ENCODE results near the gene TMEM106B.

TMEM106B gene

DNA sequence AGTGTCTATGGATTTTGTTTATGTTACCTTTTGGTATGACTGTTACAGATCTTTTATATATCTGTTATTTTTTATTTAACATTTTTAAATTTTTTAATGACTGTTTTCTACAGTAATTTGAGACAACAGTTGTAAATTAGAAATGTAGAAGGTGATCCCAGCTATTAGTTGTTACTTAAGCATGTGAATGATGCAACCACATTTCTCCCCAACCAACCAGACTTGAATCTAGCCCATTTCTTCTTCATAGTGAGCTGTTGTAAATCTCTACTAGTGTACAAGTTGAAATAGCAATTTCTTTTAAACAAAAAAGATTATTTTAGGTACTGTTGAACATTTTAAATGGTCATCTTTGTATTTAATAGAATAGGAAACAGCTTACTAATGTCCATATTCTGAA lies 18.0 kb downstream of the TMEM106B start:
- DNase-seq, result no peak

DNA sequence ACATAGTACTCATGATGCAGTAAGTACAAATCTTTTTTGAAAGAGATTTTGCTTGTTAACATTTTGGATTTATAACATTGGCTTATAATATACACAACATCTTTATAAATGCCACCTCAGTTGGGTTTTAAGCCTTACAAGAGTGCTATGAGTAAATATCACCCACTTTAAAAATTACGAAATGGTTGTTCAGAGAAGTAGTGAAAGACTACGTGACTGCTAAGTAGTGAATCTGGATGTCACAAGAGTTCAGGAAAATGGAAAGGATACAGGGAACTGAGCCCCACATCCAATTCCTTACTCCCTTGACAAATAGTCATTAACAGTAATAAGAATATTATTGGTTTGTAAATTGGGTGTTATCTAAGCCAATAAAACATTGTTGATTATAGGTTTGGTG lies 20.0 kb downstream of the TMEM106B start:
- no peak for DNase-seq

DNA sequence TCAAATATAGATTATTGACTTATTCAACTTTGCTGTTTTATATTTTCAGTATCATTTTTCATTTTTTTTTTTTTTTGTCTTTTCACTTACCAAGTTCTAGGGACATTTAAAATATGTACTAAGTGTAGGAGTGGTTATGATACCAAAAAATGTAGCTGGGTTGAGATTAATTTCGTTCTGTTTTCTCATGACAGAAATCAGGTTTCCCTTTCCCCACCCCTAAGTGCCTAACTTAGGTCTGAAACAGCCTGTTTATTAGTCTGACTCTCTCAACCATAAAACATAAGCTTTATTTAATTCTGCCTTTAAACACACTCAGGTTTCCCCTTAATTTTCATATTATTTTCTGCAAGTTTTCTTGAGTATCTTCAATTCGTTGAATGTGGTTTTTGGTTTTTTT lies 22.1 kb downstream of the TMEM106B start:
- DNase-seq, result no peak

DNA sequence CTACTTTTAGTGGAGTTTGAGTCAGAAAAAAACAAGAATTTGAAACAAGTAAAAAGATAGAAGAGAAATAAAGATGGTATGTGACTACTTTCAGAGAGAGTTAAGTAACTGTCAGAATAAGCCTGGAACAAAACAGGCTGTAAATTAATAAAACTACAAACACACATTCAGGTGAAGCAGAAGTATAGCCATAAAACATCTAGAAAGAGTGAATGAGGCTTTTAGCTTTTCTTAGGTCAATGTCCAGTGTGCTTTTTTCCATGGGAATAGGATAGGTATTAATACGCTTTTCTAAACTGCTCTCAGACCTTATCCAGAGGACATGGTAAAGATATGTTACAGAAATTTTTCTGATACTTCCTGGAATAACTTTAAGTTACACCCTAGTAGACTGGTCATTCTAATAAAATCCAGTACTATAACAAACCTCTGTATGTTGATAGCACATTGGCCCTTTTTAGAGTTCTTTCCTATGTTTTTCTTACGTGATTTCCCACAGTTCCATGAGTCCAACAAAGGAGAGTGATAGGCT lies 23.3 kb downstream of the TMEM106B start:
- no peak for DNase-seq

DNA sequence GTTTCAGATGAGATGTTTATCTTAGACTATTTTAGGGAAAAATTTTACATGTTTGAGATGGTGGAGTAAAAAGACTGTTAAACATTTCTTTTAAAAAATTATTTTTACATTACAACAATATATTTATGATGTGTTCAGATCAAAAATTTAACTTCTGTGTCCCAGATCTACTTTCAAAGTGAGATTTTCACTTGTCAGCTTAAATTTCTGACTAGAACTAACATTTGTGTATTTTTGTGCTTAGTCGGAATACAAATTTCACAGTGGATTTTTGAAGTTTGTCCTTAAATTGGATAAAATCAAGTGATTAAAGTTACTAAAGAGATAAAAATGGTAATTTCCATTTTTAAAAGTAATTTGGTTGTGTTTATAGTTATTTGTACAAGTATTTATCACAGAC lies 24.9 kb downstream of the TMEM106B start:
- DNase-seq, result no peak

DNA sequence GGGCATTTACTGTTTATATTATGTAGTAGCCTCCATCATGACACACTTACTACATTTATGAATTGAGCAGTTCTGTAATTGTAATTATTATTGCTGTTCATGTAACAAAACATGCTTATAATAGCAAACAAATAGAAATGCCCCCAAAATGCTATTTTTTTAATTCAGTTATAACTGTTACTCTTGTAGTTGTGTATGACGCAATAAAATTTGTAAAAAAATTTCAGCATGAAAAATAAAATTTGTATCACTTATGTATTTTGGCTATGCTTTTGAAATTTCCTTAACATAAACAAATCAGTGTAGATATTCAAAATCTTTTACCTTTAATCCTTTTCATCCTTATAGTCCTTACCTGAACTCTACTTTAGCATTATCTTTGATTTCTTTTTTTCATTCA lies 25.9 kb downstream of the TMEM106B start:
- no peak for DNase-seq

DNA sequence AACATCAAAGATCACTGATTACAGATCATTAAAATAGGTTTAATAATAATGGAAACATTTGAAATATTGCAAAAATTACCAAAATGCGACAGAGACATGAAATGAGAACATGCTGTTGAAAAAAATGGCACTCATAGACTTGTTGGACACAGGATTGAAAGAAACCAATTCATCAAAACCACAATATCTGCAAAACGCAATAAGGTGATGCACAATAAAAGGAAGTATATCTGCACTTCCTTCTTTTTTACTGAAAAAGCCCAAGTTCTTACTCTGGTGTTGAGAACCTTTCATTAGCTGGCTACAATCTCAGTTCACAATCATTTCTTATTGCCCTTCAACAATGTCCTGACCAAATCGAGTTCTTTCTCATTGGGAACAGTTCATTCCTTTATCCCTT lies 28.7 kb downstream of the TMEM106B start:
- DNase-seq, result no peak

DNA sequence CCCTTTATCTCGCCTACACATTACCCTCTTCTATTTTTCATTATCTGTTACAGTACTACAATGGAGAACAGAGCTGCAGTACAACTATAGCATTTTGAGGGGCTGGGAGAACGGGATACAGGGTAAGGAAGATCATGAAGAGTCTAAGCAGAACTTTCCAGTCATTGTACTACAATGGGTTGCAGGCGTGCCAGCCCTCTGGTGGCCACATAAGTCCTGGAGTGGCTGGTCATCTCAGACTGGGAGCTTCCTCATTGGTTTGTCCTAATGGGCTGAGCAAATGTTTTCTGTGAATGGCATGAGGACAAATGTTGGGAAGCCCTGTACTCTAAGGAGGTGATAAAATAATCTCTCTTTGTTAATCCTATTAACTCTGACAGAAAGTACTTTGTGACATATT lies 33.0 kb downstream of the TMEM106B start:
- DNase-seq, result no peak

DNA sequence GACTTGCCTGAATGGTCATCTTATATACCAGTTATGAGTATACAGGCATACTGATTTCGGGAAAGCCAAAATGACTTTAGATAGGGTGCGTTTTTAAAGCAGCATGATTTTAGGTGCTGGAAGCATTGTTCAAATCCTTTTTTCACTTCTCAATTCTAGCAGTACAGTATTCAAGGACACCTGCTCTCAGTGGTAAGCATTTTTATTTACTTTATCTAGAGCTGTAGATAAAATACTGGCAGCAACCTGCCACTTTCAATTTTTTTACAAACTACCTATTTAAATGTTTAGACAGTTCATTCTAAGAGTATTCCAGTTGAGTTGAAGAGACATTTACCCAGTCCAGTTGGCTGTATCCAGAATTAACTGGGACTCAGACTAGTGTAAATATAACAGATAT lies 33.6 kb downstream of the TMEM106B start:
- DNase-seq, result no peak

DNA sequence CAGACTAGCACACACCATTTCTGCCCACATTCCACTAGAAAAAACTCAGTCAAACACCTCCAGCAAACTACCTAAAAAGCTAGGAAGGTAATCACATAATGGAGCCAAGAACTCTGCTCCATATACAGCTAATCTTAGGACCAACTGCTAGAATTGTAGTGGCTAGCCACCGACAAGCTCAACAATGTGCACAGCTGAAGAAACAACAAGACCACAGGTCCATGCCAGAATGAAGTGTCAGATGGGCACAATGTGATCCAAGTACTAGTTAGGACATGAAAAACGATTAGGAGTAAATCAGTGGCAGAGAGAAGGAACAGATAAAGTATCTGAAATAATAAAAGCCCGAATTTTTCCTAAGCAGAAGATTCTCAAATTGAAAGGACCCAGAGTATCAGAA lies 38.6 kb downstream of the TMEM106B start:
- DNase-seq, result no peak

DNA sequence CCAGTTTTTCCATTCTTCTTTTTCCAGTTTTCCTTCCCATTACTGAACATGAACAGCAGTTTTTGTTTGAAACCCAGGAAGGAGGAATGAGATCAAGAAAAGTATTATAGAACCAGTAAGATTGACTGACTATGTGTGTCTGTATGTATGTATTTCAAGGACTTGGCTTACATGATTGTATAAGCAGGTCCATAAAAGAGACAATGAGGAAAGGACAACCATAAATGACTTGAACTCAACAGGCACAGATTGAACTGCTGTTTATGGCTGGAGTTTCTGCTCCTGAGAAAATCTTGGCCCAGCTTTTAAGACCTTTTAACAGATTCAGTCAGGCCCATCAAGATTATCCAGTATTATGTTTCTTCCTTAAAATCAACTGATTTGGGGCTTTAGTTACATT lies 39.1 kb downstream of the TMEM106B start:
- no peak for DNase-seq

DNA sequence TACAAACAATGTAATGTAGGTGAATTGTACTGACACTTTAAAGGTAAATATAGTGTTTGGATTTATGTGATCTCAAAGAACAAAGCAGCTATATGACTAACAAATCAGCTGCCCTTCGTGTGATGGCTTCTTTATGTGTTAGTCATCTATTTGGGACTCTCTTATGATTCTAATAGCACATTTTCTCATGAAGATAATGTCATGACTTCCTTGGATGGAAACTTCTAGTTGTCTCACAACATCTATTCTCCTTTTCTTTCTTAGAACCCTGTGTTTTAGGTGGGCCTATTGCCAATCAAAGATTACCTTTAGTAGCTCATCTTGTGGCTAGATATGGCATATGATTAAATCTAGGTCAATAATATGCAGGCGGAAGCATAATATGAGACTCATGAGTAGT lies 45.0 kb downstream of the TMEM106B start:
- DNase-seq, result no peak

DNA sequence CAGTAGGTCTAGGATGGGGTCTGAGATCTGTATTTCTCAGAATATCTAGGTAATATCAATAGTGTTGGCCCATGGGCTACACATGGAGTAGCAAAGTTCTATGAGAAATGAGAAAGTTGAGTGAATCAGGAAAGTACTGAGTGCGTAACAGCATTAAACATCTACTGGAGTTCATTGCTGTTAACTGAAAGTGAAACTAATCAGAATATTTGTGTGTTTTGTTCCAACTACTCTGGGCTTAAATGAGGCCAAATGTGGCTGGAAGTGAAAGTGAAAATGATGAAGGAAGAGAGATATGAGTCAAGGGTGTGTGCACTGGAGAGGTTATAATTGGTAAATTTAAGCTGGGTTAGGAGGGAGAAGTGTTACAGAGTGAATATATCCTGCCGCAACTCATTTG lies 46.5 kb downstream of the TMEM106B start:
- DNase-seq, result no peak

DNA sequence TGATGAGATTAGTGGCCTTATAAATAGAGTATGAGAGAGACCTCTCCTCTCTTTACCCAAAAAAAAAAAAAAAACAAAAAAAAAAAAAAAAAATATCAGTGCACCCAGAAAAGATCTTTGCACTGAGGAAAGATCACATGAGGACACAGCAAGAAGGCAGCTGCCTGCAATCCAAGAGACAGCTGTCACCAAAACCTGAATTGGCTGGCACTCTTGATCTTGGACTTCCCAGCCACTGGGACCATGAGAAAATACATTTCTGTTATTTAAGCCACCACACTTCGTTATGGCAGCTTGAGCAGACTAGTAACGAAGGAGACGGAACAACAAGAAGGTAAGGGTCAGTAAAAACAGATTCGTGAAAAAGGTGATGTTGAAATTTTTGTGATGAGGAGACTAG lies 47.0 kb downstream of the TMEM106B start:
- no peak for DNase-seq

DNA sequence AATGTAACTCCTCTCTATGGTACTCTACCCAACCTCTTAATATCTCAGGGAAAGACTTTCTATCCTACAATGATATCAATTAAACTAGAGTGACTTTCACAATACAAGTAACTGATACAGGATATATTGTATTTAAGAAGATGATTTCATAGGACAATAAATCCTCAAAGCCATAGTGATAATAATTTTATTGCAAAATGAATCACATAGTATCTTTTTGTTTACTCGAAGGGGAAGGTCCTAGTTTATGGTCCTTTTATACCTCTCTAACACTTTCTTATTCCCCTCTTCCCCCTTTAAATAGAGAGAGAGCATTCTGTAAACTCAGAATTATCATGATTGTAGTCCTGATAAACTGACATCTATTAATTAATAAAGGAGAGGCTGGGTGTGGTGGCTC lies 56.4 kb downstream of the TMEM106B start:
- no peak for DNase-seq

DNA sequence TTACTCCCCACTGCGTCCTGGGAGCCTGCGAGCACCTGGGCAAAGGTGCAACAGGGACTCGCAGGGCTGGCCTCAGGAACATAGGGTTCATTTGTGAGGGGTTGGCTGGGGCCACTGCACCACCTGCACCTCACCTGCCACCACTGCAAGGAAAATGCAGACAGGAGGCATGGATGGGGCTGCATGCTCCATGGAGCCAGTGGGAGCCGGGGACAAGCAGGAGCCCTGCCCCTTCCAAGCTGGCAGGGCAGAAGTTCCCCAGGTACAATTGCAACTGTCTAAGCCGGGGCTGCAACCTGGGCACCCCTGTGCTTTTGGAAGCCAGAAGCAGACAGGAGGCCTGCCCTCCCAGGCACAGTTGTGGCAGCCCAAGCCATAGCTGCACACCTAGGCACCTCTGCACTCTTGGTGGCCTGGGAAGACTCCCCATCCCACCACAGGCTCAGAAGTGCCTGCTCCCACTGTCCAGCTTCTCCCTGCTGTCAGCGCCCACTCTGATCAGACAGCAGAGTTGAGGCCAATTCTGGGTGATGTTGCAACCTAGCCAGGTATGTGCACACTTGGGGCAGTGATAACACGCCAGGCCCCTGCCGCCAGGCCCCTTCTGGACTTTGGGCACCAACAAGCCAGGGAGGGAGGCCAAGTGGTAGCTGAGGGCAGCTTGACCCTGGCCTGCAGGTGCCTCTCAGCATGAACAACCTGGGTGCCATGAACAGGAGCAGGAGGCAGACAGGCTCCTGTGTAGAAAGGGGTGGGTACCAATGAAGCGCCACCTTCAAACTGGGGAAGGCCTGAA lies 58.2 kb downstream of the TMEM106B start:
- DNase-seq, result no peak

DNA sequence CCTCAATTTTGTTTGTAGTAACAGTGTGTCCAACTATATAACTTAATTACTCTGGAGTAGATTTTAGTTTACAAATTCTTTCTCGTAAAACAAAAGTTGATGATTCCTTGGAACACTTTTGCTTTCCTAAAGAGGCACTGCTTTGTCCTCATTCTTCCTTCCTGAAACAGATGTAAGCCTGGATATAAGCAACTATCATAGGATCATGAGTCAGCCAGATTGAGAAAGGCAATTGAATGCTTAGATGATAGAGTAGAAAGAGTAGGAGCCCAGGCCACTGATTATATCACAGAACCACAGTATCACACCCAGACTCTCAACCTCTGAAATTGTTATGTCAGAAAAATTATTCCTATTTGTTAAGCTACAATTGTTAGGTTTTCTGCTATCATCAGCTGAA lies 69.9 kb downstream of the TMEM106B start:
- no peak for DNase-seq

DNA sequence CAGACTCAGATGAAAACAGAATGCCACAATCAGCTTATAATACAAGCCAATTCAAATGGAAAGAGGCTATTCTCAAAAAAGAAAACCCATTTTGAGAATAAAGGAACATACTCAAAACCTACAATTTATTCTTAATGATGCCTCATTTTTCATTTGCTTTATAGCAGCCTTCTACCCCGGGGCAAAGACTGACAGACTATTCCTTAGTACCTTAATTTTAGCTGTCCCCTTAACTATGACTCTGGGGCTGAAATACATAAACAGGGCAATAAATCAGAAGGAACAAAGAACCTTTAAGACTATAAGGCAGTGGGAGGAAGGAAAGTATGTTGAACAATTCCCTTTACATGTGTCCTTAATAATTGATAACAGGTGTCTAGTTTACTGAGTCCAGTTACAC lies 76.8 kb downstream of the TMEM106B start:
- DNase-seq, result no peak

DNA sequence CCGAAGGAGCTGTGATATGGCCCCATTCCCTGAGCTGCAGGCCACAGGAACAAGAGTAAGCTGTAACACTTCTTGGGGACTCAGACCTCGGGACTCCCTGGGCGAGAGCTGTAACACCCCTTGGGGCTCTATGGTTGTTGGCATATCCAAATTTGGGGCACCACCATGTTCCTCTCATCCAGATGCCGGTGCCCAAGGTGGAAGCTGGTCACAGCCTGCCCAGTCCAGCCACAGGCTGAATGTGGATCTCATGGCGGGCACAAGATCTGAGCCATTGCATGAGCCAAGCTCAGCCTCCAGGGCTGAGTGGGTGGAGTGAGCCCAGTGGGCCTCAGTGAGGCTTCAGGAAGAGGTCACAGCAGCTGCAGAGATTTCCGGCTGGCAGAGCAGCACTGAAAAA lies 78.9 kb downstream of the TMEM106B start:
- DNase-seq, result no peak

DNA sequence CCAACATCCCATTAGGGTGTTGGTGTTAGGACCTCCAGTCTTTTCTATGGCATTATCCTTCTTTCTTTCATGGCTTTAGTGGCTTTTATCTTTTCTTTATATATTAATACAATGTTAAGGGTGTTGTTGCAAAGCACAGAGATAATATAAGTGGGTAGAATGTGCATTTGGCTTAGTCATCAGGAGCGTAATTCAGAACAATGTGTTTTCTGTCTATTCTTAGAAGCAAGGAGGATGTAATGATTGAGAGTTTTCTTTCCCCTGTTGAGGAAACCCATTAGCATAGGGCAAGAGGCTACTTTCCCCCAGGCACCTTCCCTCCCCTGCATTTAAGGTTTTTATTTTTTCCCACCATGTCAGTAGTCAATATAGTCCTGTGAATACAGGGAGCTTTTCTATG lies 79.7 kb downstream of the TMEM106B start:
- DNase-seq, result no peak

DNA sequence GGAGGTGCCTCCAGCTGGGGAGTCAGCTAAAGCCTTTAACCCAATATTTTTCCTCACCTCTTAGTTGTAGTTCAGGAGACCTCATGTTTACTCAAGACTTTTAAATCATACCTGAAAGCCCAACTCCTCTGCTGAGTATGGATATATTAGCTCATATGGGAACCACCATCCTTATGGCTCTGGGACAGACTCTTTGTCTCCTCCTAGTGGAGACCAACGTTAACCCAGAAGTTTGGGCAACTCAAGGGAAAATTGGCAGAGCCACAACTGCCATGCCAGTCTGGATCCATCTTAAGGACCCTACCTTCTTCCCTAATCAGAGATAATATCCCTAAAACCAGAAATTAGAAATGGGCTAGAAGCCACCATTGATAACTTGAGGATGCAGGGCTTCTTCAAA lies 80.8 kb downstream of the TMEM106B start:
- DNase-seq, result no peak
